Posterior cingulate gyrus (tissue), 11 donors: Measurements from ENCODE around the gene ZNF670.

Source experiments
- DNase-seq, 10 donors: peaks; one replicate each; pipeline versions ENCODE4 v3.0.0 to v3.0.0-alpha.2; 2020 to 2021; ENCODE audit warnings: mixed read lengths in 3 of 10
- intact Hi-C: fragments of 100-400 bp; cut with DNase I; formaldehyde crosslinking; loops from one replicate; pipeline ENCODE4 v1.15.1; 2023

Gene ZNF670

DNA sequence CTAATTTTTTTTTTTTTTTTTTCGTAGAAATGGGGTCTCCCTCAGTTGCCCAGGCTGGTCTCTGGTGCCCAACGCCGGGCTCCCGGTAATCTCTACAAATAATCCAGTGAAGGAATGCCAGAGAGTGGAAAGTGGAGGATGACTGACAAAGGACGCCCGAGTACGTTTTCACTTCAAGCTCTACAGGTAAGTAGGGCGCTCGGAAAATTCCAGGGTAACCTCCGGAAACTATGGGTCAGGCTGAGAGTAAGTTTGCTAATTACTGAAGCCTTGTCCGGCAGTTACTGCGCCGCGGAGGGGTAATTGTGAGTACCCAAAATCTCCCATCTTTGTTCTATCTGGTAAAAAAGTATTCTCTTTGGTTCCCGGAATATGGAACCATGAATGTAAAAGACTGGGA lies 27.4 kb upstream of the ZNF670 start:
- intact Hi-C loops: loop anchor here (10.0 kb wide), 1 partner anchor 229 kb away; the partner anchor contains the start of gene ZNF496
- peak in 1 of 10 donors; percentile 38 for DNase-seq

DNA sequence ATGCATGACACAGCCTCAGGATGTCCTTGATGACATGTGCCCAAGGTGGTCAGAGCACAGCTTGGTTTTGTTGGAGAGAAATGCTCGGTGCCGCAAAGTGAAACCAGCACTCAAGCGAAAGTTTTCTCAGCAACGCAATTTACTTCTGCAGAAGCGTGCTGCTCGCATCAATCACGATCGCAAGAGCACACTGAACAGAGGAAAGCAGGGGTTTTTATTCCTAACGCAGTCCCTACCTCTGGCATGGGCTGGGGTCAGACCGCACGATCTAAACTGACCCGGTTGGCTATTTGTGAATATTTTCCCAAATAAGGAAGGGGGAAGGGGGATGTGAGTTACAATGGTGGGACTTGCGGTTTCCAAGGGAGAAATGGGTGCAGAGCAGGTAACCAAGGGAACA lies 26.4 kb upstream of the ZNF670 start:
- no peak for DNase-seq
- intact Hi-C loops: loop anchor here (10.0 kb wide), 1 partner anchor 230 kb away; the partner anchor contains the start of gene ZNF496

DNA sequence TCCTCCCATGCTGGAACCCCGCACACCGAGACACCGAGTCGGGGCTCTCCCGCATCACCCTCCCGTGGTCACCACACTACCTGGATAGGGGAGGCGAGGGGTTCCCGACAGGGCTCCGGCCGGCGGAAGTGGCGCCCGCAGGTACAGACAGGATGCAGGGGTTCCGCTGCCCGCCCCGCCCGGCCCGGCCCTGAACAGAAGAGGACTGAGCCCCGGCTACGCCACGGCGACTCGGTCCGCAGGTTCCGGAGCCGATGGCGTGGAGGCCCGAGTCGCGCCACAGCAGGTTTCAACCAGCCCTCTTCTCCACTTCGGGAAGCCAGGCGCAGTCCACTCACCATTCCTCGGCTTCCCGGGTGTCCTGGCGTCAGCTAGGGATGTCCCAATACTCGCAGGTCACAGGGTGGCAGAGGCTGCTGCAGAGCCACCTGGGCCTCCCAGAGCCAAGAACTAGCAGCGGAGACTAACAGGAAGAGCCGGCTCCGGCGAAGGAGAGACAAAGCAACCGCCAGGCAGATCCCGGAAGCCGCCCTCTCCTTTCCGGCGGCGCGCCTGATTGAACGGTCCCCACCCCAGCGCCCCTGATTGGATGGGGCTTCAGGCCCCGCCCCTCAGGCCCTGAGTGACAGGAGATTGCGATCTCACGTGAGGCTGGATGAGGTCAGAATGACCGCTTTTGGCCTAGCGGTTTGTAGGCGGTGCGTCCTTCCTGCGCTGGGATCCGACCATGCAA lies 25.4 kb upstream of the ZNF670 start, which contains the start of gene ZNF669:
TSS of gene ZNF669 (minus strand) at position 498 of the 733 bp plus-strand sequence. CDS start at position 341, 157 bp downstream.
- DNase-seq: peak; percentile 94 to 100 (median 98)
- intact Hi-C loops: loop anchor here (10.0 kb wide), 1 partner anchor 231 kb away; the partner anchor contains the start of gene ZNF496

DNA sequence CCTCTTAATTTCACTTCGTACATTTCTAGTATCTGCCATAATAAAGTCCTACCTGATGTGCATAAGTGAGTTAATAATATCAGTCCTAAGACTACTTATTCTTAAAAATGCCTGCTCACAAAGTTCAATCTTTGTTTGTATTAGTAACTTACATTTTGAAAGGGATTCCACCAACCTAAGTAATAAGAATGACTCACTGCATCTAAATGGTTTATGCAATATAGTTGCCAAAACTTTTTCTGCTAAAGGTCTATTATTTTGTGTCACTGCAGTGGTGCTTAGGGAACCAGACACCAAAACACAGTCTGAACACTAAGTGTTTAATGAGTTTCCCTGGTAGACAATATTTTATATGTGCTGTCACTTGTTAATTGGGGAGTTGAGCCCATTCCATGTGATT lies 23.8 kb upstream of the ZNF670 start:
- intact Hi-C loops: loop anchor here (10.0 kb wide), 1 partner anchor 232 kb away; the partner anchor contains the start of gene ZNF496
- DNase-seq: no peak

DNA sequence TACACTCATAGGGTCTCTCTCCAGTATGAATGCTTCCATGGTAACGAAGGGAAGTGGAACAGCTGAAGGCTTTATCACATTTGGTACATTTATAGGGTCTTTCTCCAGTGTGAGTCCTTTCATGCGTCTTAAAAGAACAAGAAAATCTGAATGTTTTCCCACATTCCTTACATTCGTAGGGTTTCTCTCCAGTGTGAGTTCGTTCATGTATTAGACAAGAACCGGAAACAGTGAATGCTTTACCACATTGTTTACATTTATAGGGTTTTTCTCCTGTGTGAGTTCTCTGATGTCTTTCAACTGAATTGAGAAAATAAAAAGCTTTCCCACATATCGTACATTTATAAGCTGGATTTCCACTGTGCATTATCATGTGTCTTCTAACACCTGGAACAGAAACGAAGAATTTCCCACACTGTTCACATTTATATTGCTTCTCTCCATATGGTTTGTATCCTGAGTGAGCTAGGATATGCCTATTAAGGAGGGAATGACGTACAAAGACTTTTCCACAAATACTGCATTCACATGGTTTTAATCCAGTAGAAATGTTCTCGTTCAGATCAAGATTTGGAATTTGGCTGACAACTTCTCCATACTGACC lies 22.2 kb upstream of the ZNF670 start:
- intact Hi-C loops: loop anchor here (10.0 kb wide), 1 partner anchor 234 kb away; the partner anchor contains the start of gene ZNF496
- no peak for DNase-seq

DNA sequence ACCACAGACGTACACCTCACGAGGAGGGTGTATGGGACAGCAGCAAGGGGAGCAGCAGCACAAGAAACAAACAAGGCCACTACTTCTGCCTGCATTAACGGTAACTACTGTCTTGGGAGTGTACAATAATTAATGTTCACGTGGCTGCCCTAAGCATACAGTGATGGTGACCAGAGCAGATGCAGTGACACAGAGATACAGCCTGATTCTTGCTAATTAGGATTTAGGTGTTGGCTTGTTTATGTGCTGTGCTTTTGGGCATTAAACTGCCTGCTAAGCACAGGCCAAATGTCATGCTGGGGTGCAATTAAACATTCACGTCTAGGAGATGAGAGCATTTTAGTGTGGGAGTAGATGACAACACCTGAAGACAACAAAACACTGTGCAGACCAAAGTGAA lies 18.3 kb upstream of the ZNF670 start:
- intact Hi-C loops: no loop called here
- DNase-seq: no peak

DNA sequence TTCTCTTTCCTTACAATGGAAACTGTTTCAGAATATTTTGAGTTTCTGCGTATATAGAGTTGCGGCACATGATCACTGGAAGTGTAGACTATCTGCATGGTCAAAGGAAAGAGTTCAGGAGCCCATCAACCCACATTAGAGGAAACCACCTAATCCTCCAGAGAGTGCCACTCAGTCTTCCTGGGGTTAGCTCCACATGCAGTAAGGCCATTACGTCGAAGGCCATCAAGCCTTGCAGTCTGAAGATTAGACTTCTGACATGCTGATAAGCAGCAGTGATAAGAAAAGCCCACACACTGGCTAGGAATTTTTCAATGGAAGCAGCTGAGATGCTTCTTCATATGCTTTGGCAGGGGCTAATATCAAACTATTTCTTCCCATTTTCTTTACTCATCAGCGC lies 17.9 kb upstream of the ZNF670 start:
- intact Hi-C loops: no loop called here
- no peak for DNase-seq

DNA sequence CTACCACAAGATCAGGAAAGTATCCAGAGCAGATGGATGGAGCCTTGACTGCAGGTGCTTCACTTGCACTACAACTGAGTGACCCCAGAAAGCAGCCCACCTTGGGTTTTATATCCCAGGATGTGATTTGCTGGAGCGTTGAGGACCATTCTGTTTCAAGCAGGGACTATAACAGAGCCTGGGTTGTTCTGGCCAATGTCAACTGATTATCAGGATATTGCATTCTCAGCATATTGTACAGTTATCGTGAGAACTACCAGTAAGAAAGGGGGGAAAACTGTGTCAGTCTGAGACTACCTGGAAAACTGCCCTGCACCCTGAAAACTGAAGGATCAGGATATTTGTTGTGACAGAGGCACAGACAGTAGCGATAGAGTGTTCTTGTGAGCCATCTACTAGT lies 17.5 kb upstream of the ZNF670 start:
- intact Hi-C loops: no loop called here
- no peak for DNase-seq

DNA sequence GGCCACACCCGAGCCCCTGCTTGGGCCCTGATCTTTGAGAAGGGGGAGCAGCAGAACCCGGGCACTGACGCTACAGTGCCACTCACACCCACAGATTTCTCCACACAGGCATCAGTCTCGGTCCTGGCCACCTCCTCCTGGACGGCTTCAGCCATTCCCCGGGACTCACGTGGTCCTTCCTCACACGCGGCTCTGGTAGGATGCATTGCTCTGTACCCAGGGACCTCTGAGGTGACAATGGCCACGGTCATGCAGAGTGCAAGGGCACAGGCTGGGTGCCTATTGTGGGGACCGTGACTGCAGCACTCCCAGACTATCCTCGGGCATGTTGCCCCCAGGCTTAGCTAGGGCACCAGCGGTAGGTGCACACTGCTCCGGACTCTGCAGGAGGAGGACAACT lies 11.8 kb upstream of the ZNF670 start:
- intact Hi-C loops: no loop called here
- peak in 1 of 10 donors; percentile 75 for DNase-seq

DNA sequence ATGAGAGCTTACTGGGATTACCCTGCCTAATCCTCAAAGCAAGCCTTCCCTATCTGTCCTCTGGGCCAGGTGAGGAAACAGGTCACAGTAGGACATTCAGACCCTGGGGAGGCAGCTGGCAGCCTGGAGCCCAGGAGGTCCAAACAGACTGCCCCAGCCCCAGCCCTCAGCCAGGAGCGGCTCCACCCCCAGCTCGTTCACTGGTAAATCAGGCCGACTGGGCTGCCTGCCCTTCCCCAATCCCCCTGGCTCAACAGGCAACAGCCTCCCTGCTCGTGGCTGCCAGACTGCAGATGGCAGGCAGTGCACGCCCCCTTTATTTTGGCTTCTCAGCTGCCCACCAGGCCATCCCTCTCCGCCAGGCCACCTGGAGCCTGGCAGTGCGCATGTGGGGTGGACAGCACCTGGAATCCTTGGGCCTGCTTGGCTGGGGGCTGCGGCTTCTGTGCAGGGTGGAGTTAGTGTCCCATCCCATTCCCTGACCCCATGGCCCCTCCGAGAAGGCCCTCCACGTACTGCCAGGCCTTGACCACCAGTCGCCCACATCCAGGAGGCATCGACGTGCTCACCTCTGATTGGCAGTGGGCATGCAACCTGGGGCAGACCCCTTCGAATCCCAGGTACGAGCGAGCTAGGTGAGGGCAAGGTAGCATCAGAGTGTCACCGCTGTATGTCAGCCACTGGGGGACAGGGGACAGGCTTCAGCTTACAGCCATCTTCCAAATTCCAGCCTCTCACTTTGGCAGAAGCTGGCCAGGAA lies 11.2 kb upstream of the ZNF670 start:
- peak in 1 of 10 donors; percentile 53 for DNase-seq
- intact Hi-C loops: no loop called here

DNA sequence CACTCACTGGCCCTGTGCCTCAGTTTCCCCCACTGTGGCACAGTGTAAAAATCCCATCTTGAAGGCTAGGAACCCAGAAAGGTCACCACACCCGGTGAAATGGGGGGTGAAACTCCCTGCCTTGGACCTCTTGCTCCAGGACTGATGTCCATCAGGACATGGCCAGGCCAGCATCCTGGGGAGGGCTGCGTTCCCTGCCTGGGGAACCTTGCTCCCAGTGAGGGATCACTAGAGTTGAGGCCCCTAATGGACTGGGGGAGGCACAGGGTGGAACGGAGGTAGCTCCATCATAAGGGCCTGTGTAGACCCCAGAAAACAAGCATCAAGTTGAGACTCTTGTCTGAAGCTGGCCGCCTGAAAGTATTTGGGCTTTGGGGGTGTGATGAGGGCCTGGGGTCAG lies 10.4 kb upstream of the ZNF670 start:
- intact Hi-C loops: no loop called here
- peak in 1 of 10 donors; percentile 67 for DNase-seq

DNA sequence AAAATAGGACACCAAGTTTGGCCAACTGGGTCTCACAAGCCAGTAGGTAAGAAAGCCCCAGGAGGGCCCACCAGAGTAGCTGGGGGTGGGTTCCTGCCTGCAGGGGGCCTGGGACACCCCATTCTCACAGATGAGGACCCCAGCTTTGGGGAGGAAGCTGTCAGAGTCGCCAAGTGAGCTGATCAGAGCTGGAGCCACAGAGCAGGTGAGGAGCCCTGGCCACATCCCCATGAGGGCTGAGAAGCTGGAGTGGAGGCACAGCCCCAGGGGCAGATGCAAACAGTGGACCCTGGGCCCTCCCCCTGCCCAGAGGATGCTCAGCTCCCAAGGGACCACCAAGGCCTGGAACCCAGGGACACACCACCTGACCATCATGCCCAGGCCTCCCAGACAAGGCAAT lies 8.6 kb upstream of the ZNF670 start:
- no peak for DNase-seq
- intact Hi-C loops: no loop called here

DNA sequence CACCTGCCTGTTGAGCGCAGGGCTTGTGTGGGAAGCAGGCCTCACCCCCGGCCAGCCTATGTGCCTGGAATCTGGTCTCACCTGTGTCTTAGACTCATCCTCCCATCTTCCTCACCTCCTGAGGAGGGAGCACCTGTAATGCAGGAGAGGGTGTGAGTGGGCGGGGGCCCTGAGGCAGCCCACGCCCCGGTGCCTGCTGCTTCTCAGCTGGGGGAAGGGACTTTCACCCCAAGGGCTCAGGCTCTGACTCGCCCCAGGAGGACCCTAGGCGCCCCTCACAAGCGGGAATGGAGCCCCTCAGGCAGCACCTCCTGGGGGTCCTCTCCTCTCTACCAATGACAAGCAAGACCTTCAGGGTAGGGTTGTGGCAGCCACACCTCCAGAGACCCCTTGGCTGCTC lies 6.7 kb upstream of the ZNF670 start:
- intact Hi-C loops: no loop called here
- DNase-seq: no peak

DNA sequence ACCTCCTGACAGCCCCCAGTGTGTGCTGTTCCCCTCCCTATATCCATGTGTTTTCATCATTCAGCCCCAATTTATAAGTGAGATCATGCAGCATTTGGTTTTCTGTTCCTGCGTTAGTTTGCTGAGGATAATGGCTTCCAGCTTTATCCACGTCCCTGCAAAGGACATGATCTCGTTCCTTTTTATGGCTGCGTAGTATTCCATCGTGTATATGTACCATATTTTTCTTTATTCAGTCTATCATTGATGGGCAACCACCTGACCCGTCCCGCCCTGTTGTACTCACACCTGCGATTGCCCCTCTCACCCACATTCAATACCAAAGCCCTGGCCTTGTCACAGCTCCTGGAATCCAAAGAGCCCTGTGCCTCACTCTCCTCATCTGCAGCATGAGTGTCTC lies 6.2 kb upstream of the ZNF670 start:
- no peak for DNase-seq
- intact Hi-C loops: no loop called here

DNA sequence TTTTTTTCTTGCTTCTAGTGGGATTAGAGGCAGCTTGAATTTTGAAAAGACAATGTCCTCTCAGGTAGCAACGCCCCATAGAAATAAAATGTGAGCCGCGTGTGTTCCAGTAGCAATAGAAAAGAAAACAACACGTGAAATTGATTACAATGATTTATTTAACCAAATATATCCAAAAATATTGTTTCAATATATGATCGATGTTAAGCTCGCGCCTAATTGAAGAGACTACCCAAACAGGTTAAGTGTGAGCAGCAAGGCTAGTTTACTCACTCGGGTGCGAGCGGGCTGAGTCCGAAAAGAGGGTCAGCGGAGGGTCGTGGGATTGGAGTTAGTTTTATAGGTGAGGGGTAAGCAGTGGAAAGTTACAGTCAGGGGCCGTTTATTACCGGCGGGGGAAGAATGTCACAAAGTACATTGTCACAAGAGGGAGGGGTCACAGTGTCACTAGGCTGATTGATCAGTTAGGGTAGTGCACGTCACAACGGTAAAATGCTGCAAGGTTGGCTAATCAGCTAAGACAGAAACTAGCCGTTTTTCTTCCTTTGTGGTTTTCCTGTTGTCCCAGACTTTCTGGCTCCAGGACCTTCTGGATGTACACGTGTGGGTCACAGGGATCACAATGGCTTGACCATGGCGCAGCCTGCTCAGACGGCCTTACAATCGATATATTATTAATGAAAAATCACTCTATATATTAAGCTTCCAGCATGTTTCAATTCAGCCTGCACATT lies 697 bp upstream of the ZNF670 start:
- intact Hi-C loops: loop anchor here (10.0 kb wide), 1 partner anchor 145 kb away; the partner anchor contains the start of gene AHCTF1
- peak in 1 of 10 donors; percentile 31 for DNase-seq

DNA sequence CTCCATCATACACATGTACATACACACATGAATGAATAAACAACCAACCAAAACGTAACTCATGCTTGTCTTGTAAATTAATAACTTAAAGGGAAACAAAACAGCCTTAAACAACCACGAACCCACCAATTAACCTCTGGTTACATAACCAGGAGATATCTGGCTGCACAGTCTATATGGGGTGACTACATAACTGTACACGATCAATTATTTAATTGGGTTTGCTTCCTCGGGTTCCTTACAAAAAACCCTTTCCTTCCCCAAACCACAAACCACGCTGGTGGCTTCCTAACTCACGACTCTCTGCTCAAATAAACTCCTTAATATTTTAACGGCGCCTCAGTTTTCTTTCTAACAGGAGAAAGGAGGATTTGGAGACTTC lies 744 bp downstream of the ZNF670 start:
- intact Hi-C loops: loop anchor here (10.0 kb wide), 1 partner anchor 143 kb away; the partner anchor contains the start of gene AHCTF1
- DNase-seq: no peak

DNA sequence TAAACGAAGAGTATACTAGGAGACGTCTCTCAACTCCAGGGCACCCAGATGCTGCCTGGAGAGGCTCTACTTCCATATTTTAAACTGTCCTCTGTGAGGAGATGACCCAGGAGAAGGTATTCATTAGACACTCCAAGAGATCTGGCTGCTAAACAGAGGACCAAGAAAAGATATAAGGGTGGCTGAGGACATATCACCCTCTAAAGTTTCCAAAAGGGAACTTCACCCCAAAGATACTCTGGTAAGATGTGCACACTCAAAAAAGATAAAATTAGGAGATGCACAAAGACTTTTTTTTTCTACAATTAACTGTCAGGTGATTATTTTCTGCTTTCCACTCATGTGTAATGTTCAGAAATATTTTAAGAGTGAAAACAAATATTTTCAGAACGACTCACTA lies 1.4 kb downstream of the ZNF670 start:
- intact Hi-C loops: loop anchor here (10.0 kb wide), 1 partner anchor 142 kb away; the partner anchor contains the start of gene AHCTF1

DNA sequence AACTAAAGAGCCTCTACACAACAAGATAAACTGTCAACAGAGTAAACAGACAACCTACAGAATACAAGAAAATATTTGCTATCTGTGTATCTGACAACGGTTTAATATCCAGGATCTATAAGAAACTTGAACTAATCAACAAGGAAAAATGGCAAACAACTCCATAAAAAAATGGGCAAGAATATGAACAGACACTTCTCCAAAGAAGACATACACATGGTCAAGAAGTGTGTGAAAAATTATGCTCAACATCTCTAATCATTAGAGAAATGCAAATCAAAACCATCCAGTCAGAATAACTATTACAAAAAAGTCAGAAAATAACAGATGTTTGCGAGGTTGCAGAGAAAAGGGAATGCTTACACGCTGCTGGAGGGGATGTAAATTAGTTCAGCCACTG lies 8.0 kb downstream of the ZNF670 start:
- DNase-seq: no peak
- intact Hi-C loops: loop anchor here (10.0 kb wide), 1 partner anchor 136 kb away; the partner anchor contains the start of gene AHCTF1

More for the DNA sequence above, 1.4 kb downstream of the ZNF670 start:
- no peak for DNase-seq

DNA sequence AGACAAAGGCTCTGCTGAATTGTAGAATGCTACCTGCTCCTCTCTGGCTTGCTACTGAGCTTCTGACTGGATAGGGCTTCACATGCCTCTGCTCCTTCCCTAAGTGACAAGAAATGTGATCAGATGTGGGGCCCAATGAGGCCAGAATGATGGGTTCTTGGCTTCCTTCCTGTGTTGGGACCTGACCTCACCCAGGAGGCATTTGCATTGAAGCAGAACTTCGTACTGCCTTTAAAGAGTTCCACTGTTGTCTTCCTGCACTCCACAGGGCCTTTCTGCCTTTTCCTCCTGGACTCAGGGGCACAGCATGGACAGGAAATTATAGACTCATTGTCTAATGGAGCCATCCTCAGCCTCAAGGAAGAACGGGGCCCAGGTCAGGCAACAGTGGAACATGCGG lies 14.3 kb downstream of the ZNF670 start:
- intact Hi-C loops: no loop called here
- no peak for DNase-seq

DNA sequence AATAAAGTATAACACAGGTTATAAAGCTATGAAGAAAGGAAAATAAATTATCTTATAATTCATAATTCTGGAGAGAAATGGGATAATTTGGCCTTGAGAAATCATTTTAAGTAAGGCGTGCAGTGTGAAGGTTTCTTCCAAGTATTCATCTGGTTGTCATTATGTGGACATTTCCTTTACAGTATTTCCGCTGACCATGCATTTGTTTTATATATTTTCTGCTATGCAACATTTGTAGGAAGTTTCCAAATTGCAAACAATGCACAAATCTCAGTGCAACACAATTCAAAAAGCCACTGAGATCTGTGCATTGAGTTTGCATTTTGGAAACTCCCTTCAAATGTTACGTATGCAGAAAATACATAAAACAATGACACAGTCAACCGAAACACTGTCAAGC lies 17.8 kb downstream of the ZNF670 start:
- intact Hi-C loops: no loop called here
- no peak for DNase-seq
